ENCODE data around the gene MACROD2.
"Not testable (repeated sequence)": the region's sequence is repeated elsewhere in the genome, so short reads cannot be mapped to it uniquely, and the experiment has no call there.

GRCh38 chr20:15537200-15537599 lies 1541.9 kb downstream of the MACROD2 start:
- not testable (repeated sequence) for TF ChIP-seq POLR2AphosphoS5 (IDR thresholded peaks at IDR 0.05); CTCF (IDR thresholded peaks at IDR 0.05); POLR2A (IDR thresholded peaks at IDR 0.05); EP300 (IDR thresholded peaks at IDR 0.05; ENCODE audit: low read depth)
